ENCODE results near the gene HMOX2.

HMOX2 gene

GRCh38 chr16:4531811-4532210, 55.6 kb downstream of the HMOX2 start:
- Histone ChIP-seq H3K27ac (ENCODE audit: low read length, poor library complexity, severe bottlenecking) (no peak overlapping the region), H3K4me2 (ENCODE audit: low read length, poor library complexity, severe bottlenecking) (no peak overlapping the region), H2BK5ac (ENCODE audit: low read depth, low read length, poor library complexity, severe bottlenecking) (no peak overlapping the region), H3K9me3 (ENCODE audit: control insufficient read depth, low read length) (no peaks in the 10 kb centered on the region), H3K4me1 (ENCODE audit: control insufficient read depth, insufficient read depth, low read depth, low read length) (peaks cover 15% of the 10 kb centered on the region), H2BK120ac (ENCODE audit: low read depth, low read length) (no peak overlapping the region), H3K23ac (ENCODE audit: low read length in 2 of 2) (no peak overlapping the region), H3K79me1 (replicated peaks; ENCODE audit: low read length, poor library complexity, severe bottlenecking) (peaks cover 40% of the 10 kb centered on the region), H2BK15ac (ENCODE audit: low read depth, poor library complexity, severe bottlenecking) (no peak overlapping the region), H3K27me3 (ENCODE audit: control insufficient read depth in 1 of 2, insufficient read depth in 1 of 2, low read length in 2 of 2) (no peaks in the 10 kb centered on the region), H3K9ac (ENCODE audit: low read length) (no peak overlapping the region), H3K18ac (ENCODE audit: low read depth in 1 of 2, low read length in 2 of 2) (no peak overlapping the region), H2BK12ac (ENCODE audit: low read length in 2 of 2) (no peak overlapping the region), H3K36me3 (ENCODE audit: control insufficient read depth in 1 of 2, insufficient read depth in 2 of 2, low read depth in 1 of 2, low read length in 2 of 2) (peaks cover 18 to 32% of the 10 kb centered on the region in 2 experiments), H4K91ac (ENCODE audit: low read length) (no peak overlapping the region), H2AFZ (ENCODE audit: low read depth, low read length) (no peak overlapping the region), H4K8ac (ENCODE audit: low read length) (no peak overlapping the region), H2AK5ac (ENCODE audit: low read length, severe bottlenecking) (no peak overlapping the region), H3K4ac (ENCODE audit: low read depth in 1 of 2, low read length in 2 of 2) (no peak overlapping the region), H3K4me3 (ENCODE audit: insufficient read depth in 1 of 2, low read depth in 1 of 2, low read length in 2 of 2) (no peak overlapping the region), H3K14ac (ENCODE audit: low read length in 2 of 2) (no peak overlapping the region)
- WGBS = 88% methylated on average over 7 of the region's 8 CpGs
- no peak for DNase-seq

GRCh38 chr16:4532238-4532637, 56.0 kb downstream of the HMOX2 start:
- no peak overlapping the region for H3K14ac ChIP-seq (ENCODE audit: low read length in 2 of 2)
- no peaks in the 10 kb centered on the region for H3K9me3 ChIP-seq (ENCODE audit: control insufficient read depth, low read length)
- no peak overlapping the region for H2BK15ac ChIP-seq (ENCODE audit: low read depth, poor library complexity, severe bottlenecking)
- H2AK5ac ChIP-seq (ENCODE audit: low read length, severe bottlenecking) = no peak overlapping the region
- peaks cover 39% of the 10 kb centered on the region for H3K79me1 ChIP-seq (replicated peaks; ENCODE audit: low read length, poor library complexity, severe bottlenecking)
- no peak overlapping the region for H2BK120ac ChIP-seq (ENCODE audit: low read depth, low read length)
- DNase-seq = no peak
- H4K91ac ChIP-seq (ENCODE audit: low read length) = no peak overlapping the region
- H3K4ac ChIP-seq (ENCODE audit: low read depth in 1 of 2, low read length in 2 of 2) = no peak overlapping the region
- no peak overlapping the region for H2AFZ ChIP-seq (ENCODE audit: low read depth, low read length)
- no peak overlapping the region for H2BK5ac ChIP-seq (ENCODE audit: low read depth, low read length, poor library complexity, severe bottlenecking)
- H4K8ac ChIP-seq (ENCODE audit: low read length) = no peak overlapping the region
- no peaks in the 10 kb centered on the region for H3K27me3 ChIP-seq (ENCODE audit: control insufficient read depth in 1 of 2, insufficient read depth in 1 of 2, low read length in 2 of 2)
- H3K4me1 ChIP-seq (ENCODE audit: control insufficient read depth, insufficient read depth, low read depth, low read length) = peaks cover 16% of the 10 kb centered on the region
- WGBS = 96% methylated on average over 10 of the region's 10 CpGs
- H2BK12ac ChIP-seq (ENCODE audit: low read length in 2 of 2) = no peak overlapping the region
- H3K27ac ChIP-seq (ENCODE audit: low read length, poor library complexity, severe bottlenecking) = no peak overlapping the region
- no peak overlapping the region for H3K23ac ChIP-seq (ENCODE audit: low read length in 2 of 2)
- no peak overlapping the region for H3K18ac ChIP-seq (ENCODE audit: low read depth in 1 of 2, low read length in 2 of 2)
- no peak overlapping the region for H3K4me3 ChIP-seq (ENCODE audit: insufficient read depth in 1 of 2, low read depth in 1 of 2, low read length in 2 of 2)
- no peak overlapping the region for H3K4me2 ChIP-seq (ENCODE audit: low read length, poor library complexity, severe bottlenecking)
- no peak overlapping the region for H3K9ac ChIP-seq (ENCODE audit: low read length)
- peaks cover 18 to 32% of the 10 kb centered on the region in 2 experiments for H3K36me3 ChIP-seq (ENCODE audit: control insufficient read depth in 1 of 2, insufficient read depth in 2 of 2, low read depth in 1 of 2, low read length in 2 of 2)

GRCh38 chr16:4533490-4533889, 57.3 kb downstream of the HMOX2 start:
- H3K27ac ChIP-seq (ENCODE audit: low read length, poor library complexity, severe bottlenecking) = no peak overlapping the region
- no peak overlapping the region for H3K9ac ChIP-seq (ENCODE audit: low read length)
- no peak overlapping the region for H3K23ac ChIP-seq (ENCODE audit: low read length in 2 of 2)
- no peak overlapping the region for H3K18ac ChIP-seq (ENCODE audit: low read depth in 1 of 2, low read length in 2 of 2)
- no peak overlapping the region for H3K14ac ChIP-seq (ENCODE audit: low read length in 2 of 2)
- WGBS = 96% methylated on average over 6 of the region's 6 CpGs
- H3K9me3 ChIP-seq (ENCODE audit: control insufficient read depth, low read length) = no peaks in the 10 kb centered on the region
- H2AFZ ChIP-seq (ENCODE audit: low read depth, low read length) = no peak overlapping the region
- peak overlapping the region in 1 of 2 experiments; percentile 14 for H3K4me3 ChIP-seq (ENCODE audit: insufficient read depth in 1 of 2, low read depth in 1 of 2, low read length in 2 of 2)
- DNase-seq = no peak
- H3K4ac ChIP-seq (ENCODE audit: low read depth in 1 of 2, low read length in 2 of 2) = no peak overlapping the region
- no peak overlapping the region for H3K4me2 ChIP-seq (ENCODE audit: low read length, poor library complexity, severe bottlenecking)
- H4K91ac ChIP-seq (ENCODE audit: low read length) = no peak overlapping the region
- no peak overlapping the region for H4K8ac ChIP-seq (ENCODE audit: low read length)
- H3K27me3 ChIP-seq (ENCODE audit: control insufficient read depth in 1 of 2, insufficient read depth in 1 of 2, low read length in 2 of 2) = no peaks in the 10 kb centered on the region
- H3K36me3 ChIP-seq (ENCODE audit: control insufficient read depth in 1 of 2, insufficient read depth in 2 of 2, low read depth in 1 of 2, low read length in 2 of 2) = peaks cover 18 to 32% of the 10 kb centered on the region in 2 experiments
- H3K4me1 ChIP-seq (ENCODE audit: control insufficient read depth, insufficient read depth, low read depth, low read length) = peaks cover 16% of the 10 kb centered on the region
- H2BK120ac ChIP-seq (ENCODE audit: low read depth, low read length) = no peak overlapping the region
- peaks cover 38% of the 10 kb centered on the region for H3K79me1 ChIP-seq (replicated peaks; ENCODE audit: low read length, poor library complexity, severe bottlenecking)
- H2BK12ac ChIP-seq (ENCODE audit: low read length in 2 of 2) = no peak overlapping the region
- no peak overlapping the region for H2AK5ac ChIP-seq (ENCODE audit: low read length, severe bottlenecking)
- no peak overlapping the region for H2BK15ac ChIP-seq (ENCODE audit: low read depth, poor library complexity, severe bottlenecking)
- no peak overlapping the region for H2BK5ac ChIP-seq (ENCODE audit: low read depth, low read length, poor library complexity, severe bottlenecking)

GRCh38 chr16:4534151-4534790, 58.1 kb downstream of the HMOX2 start:
- no peak overlapping the region for H3K9ac ChIP-seq (ENCODE audit: low read length)
- H2BK15ac ChIP-seq (ENCODE audit: low read depth, poor library complexity, severe bottlenecking) = no peak overlapping the region
- H4K91ac ChIP-seq (ENCODE audit: low read length) = no peak overlapping the region
- no peak overlapping the region for H3K18ac ChIP-seq (ENCODE audit: low read depth in 1 of 2, low read length in 2 of 2)
- H3K4me1 ChIP-seq (ENCODE audit: control insufficient read depth, insufficient read depth, low read depth, low read length) = peaks cover 15% of the 10 kb centered on the region
- no peak overlapping the region for H3K23ac ChIP-seq (ENCODE audit: low read length in 2 of 2)
- no peak overlapping the region for H2AFZ ChIP-seq (ENCODE audit: low read depth, low read length)
- H3K14ac ChIP-seq (ENCODE audit: low read length in 2 of 2) = no peak overlapping the region
- no peak overlapping the region for H4K8ac ChIP-seq (ENCODE audit: low read length)
- no peak overlapping the region for H2BK120ac ChIP-seq (ENCODE audit: low read depth, low read length)
- H3K27me3 ChIP-seq (ENCODE audit: control insufficient read depth in 1 of 2, insufficient read depth in 1 of 2, low read length in 2 of 2) = no peaks in the 10 kb centered on the region
- DNase-seq = no peak
- no peaks in the 10 kb centered on the region for H3K9me3 ChIP-seq (ENCODE audit: control insufficient read depth, low read length)
- no peak overlapping the region for H3K4ac ChIP-seq (ENCODE audit: low read depth in 1 of 2, low read length in 2 of 2)
- peaks cover 38% of the 10 kb centered on the region for H3K79me1 ChIP-seq (replicated peaks; ENCODE audit: low read length, poor library complexity, severe bottlenecking)
- H2AK5ac ChIP-seq (ENCODE audit: low read length, severe bottlenecking) = no peak overlapping the region
- H3K4me3 ChIP-seq (ENCODE audit: insufficient read depth in 1 of 2, low read depth in 1 of 2, low read length in 2 of 2) = no peak overlapping the region
- peaks cover 18 to 32% of the 10 kb centered on the region in 2 experiments for H3K36me3 ChIP-seq (ENCODE audit: control insufficient read depth in 1 of 2, insufficient read depth in 2 of 2, low read depth in 1 of 2, low read length in 2 of 2)
- no peak overlapping the region for H3K4me2 ChIP-seq (ENCODE audit: low read length, poor library complexity, severe bottlenecking)
- no peak overlapping the region for H3K27ac ChIP-seq (ENCODE audit: low read length, poor library complexity, severe bottlenecking)
- H2BK12ac ChIP-seq (ENCODE audit: low read length in 2 of 2) = no peak overlapping the region
- WGBS = 89% methylated on average over 11 of the region's 13 CpGs
- no peak overlapping the region for H2BK5ac ChIP-seq (ENCODE audit: low read depth, low read length, poor library complexity, severe bottlenecking)
